Activated naive CD4-positive, alpha-beta T cell treated with anti-CD3 and anti-CD28 coated beads for 36 hours (primary cell): ENCODE data around the gene PSPN. TPM values are rescaled to one million over a fixed set of nuclear protein-coding genes. Genes with fewer than 3 reads are reported as not detected.

Experiments
- CTCF ChIA-PET: fragments of 350-600 bp; sonication (Branson Sonifier 250); formaldehyde crosslinking; loops from one replicate; lab custom pipeline; 2021; ENCODE audit warnings: antibody characterized with exemption; lab: Charles Lee
- DNase-seq: peaks from one replicate; pipeline ENCODE4 v3.0.0-alpha.2; 2020
- H3K27ac Mint-ChIP-seq: one replicate; pipeline ENCODE4 v1.8.0; 2021; ENCODE audit warnings: mild to moderate bottlenecking, mixed read lengths
- H3K27me3 Mint-ChIP-seq: one replicate; pipeline ENCODE4 v1.8.0; 2021; ENCODE audit warnings: low read depth, mixed read lengths
- H3K36me3 Mint-ChIP-seq: one replicate; pipeline ENCODE4 v1.8.0; 2021; ENCODE audit warnings: low read depth, mixed read lengths
- H3K4me1 Mint-ChIP-seq: one replicate; pipeline ENCODE4 v1.8.0; 2021; ENCODE audit warnings: low read depth, mixed read lengths
- H3K4me3 Mint-ChIP-seq: one replicate; pipeline ENCODE4 v1.8.0; 2021; ENCODE audit warnings: mild to moderate bottlenecking, moderate library complexity, mixed read lengths
- H3K9me3 Mint-ChIP-seq: one replicate; pipeline ENCODE4 v1.8.0; 2021; ENCODE audit warnings: mixed read lengths
- intact Hi-C: fragments of 100-400 bp; cut with micrococcal nuclease; formaldehyde crosslinking; loops from one replicate; pipeline ENCODE4 v1.15.1; 2023
- microRNA-seq: library from miRNA; unstranded; fragments of <30 nt; microRNA quantifications from one replicate; pipeline ENCODE4 v1.2.0, GENCODE V29; 2022; ENCODE audit warnings: borderline microRNAs expressed, borderline replicate concordance
- total RNA-seq, 2 experiments: library from RNA; stranded (reverse); gene quantifications; one replicate each; pipeline ENCODE4 v1.2.3, GENCODE V29; 2021

Gene PSPN
- total RNA-seq, 2 experiments from 2014 or later, result 1.9 to 2.5 TPM

DNA sequence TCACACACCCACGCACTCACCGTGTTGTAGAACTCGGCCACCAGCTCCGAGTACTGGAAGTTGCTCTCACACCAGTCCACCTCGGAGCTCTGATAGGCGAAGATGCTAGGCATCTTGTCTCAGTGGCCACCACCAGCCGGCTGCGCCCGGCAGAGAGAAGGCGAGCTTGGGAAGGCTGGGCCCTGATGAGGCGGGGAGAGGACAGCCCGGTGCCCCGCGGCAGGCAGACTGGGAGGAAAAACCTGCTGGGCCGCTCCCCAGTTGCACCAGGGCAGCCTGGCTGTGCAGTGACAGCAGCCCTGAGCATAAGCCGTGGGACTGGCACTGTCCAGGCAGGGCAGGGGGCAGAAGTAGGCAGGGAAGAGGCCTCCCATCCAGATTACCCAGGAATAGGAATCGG lies 42.3 kb downstream of the PSPN start, which contains the start of gene ACER1:
TSS of gene ACER1 (minus strand) at position 174 of the 400 bp plus-strand sequence. CDS start at position 113, 61 bp downstream.
- no peaks in the 10 kb centered on the region for H3K9me3 Mint-ChIP-seq
- H3K36me3 Mint-ChIP-seq, result no peaks in the 10 kb centered on the region
- no peak within 1 kb of the TSS for H3K4me3 Mint-ChIP-seq
- CTCF ChIA-PET, result interaction anchor here (0.6 kb wide), 1 partner anchor 29 kb away, joined by 5 read pairs; no protein-coding TSS in a partner anchor
- no peak for DNase-seq
- intact Hi-C loops, result no loop called here
- H3K27me3 Mint-ChIP-seq, result no peaks in the 10 kb centered on the region
- no peaks in the 10 kb centered on the region for H3K4me1 Mint-ChIP-seq
- H3K27ac Mint-ChIP-seq, result no peak within 1 kb of the TSS

DNA sequence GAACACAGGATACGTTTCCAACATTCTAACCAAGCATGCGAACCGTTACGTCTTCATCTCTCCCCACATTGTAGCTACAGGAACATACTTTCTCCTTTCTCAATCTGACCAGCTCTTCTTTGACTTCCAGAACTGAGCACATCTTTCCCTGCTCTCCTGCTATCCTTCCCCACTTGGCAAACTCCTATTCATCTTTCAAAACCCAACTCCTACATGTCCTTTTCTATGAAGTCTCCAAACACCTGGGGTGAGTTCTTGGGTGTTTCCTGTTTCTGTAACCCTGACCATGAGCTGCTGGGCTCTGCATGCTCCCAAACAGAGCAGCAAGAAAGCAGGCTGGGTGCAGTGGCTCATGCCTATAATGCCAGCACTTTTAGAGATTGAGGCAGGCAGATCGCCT lies 48.9 kb downstream of the PSPN start:
- H3K27me3 Mint-ChIP-seq, result no peaks in the 10 kb centered on the region
- no peaks in the 10 kb centered on the region for H3K36me3 Mint-ChIP-seq
- no peak for DNase-seq
- CTCF ChIA-PET, result interaction anchor here (0.7 to 1.3 kb wide), 2 partner anchors 14 to 160 kb away, joined by 3 to 4 read pairs; no protein-coding TSS in a partner anchor
- H3K4me1 Mint-ChIP-seq, result no peaks in the 10 kb centered on the region
- H3K9me3 Mint-ChIP-seq, result no peaks in the 10 kb centered on the region
- intact Hi-C loops, result no loop called here
- no peak overlapping the region for H3K27ac Mint-ChIP-seq
- H3K4me3 Mint-ChIP-seq, result no peak overlapping the region

DNA sequence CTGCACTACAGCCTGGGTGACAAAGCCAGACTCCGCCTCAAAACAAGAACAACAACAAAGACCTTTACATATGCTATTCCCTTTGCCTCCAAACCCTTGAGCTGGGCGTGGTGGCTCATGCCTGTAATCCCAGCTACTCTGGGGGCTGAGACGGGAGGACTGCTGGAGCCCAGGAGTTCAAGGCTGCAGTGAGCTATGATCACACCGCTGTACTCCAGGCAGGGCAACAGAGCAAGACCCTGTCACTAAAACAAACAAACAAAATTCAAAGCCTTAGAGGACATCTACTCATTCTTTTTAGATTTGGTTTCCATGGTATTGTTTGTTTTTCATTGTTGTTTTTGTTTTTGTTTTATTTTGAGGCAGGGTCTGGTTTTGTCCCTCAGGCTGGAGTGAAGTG lies 50.1 kb downstream of the PSPN start:
- no peaks in the 10 kb centered on the region for H3K27me3 Mint-ChIP-seq
- no peak overlapping the region for H3K4me3 Mint-ChIP-seq

More for the DNA sequence above, 50.1 kb downstream of the PSPN start:
- intact Hi-C loops, result no loop called here
- H3K4me1 Mint-ChIP-seq, result no peaks in the 10 kb centered on the region
- H3K27ac Mint-ChIP-seq, result no peak overlapping the region
- CTCF ChIA-PET, result interaction anchor here (1.3 kb wide), 1 partner anchor 12 kb away, joined by 4 read pairs; no protein-coding TSS in a partner anchor
- DNase-seq, result no peak
- no peaks in the 10 kb centered on the region for H3K36me3 Mint-ChIP-seq
- no peaks in the 10 kb centered on the region for H3K9me3 Mint-ChIP-seq

Small RNA genes within 50 kb of the gene (microRNA-seq; reads per million reads assigned to microRNA genes)
- gene MIR3940 (3.3 reads per million), gene MIR6790 (not detected), gene MIR6885 (not detected)

Other genes with a start within 250 kb of the PSPN start
- gene ACSBG2, start 240.3 kb downstream of the PSPN start, total RNA-seq, result not detected
- gene MLLT1, start 96.0 kb downstream of the PSPN start, total RNA-seq, result 10 to 100 TPM; 30.6 to 31.3 TPM
- not detected for gene ACER1, start 42.3 kb downstream of the PSPN start, total RNA-seq
- gene CLPP, start 14.4 kb downstream of the PSPN start, total RNA-seq, result 100 to 1,000 TPM; 176 to 180 TPM
- gene ALKBH7, start 3.1 kb downstream of the PSPN start, total RNA-seq, result 10 to 100 TPM; 39.5 to 42.4 TPM
- 10 to 100 TPM; 53.5 to 63.0 TPM for gene GTF2F1, start 17.2 kb upstream of the PSPN start, total RNA-seq
- 100 to 1,000 TPM; 290 to 296 TPM for gene KHSRP, start 48.9 kb upstream of the PSPN start, total RNA-seq
- gene SLC25A41, start 57.8 kb upstream of the PSPN start, total RNA-seq, result not detected
- gene SLC25A23, start 83.9 kb upstream of the PSPN start, total RNA-seq, result 10 to 100 TPM; 16.2 to 18.2 TPM
- 1 to 10 TPM; 1.2 to 1.4 TPM for gene CRB3, start 88.3 kb upstream of the PSPN start, total RNA-seq
- 10 to 100 TPM; 55.7 to 57.9 TPM for gene DENND1C, start 105.9 kb upstream of the PSPN start, total RNA-seq
- 1 to 10 TPM; 6.4 to 7.0 TPM for gene TUBB4A, start 126.4 kb upstream of the PSPN start, total RNA-seq
- gene TNFSF9, start 155.1 kb upstream of the PSPN start, total RNA-seq, result 1 to 10 TPM; 1.3 to 1.5 TPM
- 1 to 10 TPM; 3.1 to 3.7 TPM for gene CD70, start 215.2 kb upstream of the PSPN start, total RNA-seq